Thoracic aorta (tissue), 2 donors: ENCODE measurements around the gene TCN2. TPM values are rescaled to one million over a fixed set of nuclear protein-coding genes. Genes with fewer than 3 reads are reported as not detected.
A peak's percentile ranks its signal among the peaks of the same experiment; 100 is the strongest.

ENCODE experiments used
- ATAC-seq: fragments of 150-250 bp; one replicate; pipeline ENCODE4 v1.8.0; 2017; ENCODE audit warnings: low read depth; ENCODE audit not compliant: insufficient number of reproducible peaks, low FRiP score
- DNase-seq: peaks from one replicate; pipeline ENCODE4 v3.0.0-alpha.2; 2020; ENCODE audit warnings: low spot score
- H3K27ac ChIP-seq, 2 donors: fragments of 200-600 bp; sonication (generic); 1 replicate in 1 of 2; 2 replicates in 1 of 2; pipeline ENCODE4 v1.5.1; 2016; ENCODE audit warnings: mild to moderate bottlenecking in 2 of 2, moderate library complexity in 2 of 2
- H3K27me3 ChIP-seq: fragments of 200-600 bp; sonication (generic); replicated peaks from 2 replicates; pipeline ENCODE4 v1.6.0; 2016; ENCODE audit warnings: mild to moderate bottlenecking; ENCODE audit not compliant: insufficient read depth
- H3K36me3 ChIP-seq: fragments of 200-600 bp; sonication (generic); one replicate; pipeline ENCODE4 v1.5.1; 2016
- H3K4me1 ChIP-seq, 2 donors: fragments of 200-600 bp; sonication (generic); 1 replicate in 1 of 2; 2 replicates in 1 of 2; pipeline versions ENCODE4 v1.5.1 to v1.6.0; 2016; ENCODE audit warnings: low read depth in 2 of 2, mild to moderate bottlenecking in 1 of 2; ENCODE audit not compliant: control insufficient read depth in 1 of 2
- H3K4me3 ChIP-seq: fragments of 200-600 bp; sonication (generic); 2 replicates; pipeline ENCODE4 v1.5.1; 2016; ENCODE audit warnings: mild to moderate bottlenecking
- H3K9me3 ChIP-seq: fragments of 200-600 bp; sonication (generic); 2 replicates; pipeline ENCODE4 v1.5.1; 2016
- total RNA-seq, 2 donors: library from RNA; depleted of rRNA; stranded (reverse); fragments of >200 nt; gene quantifications; one replicate each; pipeline versions ENCODE4 v1.1.0 to v1.2.3, GENCODE V29; 2016
- TF ChIP-seq, protein P1 (sequence below): fragments of 200-600 bp; sonication (generic); IDR thresholded peaks from one replicate; pipeline ENCODE4 v1.5.1; 2019; ENCODE audit warnings: antibody characterized with exemption

The TCN2 gene
- total RNA-seq, 2 donors from 2014 or later, result 33.9 to 82.0 TPM

DNA sequence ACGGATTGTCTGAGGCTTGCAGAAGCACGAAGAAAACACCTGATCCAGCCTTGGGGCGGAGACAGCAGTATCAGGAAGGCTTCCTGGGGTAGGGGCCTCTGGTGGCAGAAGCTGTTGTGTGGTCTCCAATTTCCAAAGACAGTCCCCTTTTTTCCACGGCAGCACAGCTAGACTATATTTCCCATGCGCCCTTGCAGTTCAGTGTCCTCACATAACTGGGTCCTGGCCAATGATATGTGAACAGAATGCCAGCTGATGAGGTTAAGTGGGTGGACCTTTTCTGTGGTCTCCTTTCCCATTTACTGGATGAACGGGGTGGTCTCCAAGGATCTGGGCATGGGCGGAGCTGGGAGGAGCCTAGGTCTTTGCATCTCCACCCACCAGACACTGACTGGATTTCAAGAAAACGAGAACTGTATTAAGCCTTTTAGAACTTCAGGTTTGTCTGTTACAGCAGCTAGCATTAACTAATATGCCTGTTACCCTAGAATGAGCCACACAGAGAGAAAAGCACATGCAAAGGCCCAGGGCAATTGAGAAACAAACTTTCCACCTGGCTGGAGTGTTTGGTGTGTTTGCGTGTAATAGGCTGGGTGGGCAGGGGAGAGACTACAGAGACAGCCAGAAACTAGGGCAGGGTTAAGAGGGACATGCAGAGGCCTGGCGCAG is 38.7 kb upstream of the TCN2 start:
- no peaks in the 10 kb centered on the region for H3K9me3 ChIP-seq
- TF ChIP-seq, protein P1, sequence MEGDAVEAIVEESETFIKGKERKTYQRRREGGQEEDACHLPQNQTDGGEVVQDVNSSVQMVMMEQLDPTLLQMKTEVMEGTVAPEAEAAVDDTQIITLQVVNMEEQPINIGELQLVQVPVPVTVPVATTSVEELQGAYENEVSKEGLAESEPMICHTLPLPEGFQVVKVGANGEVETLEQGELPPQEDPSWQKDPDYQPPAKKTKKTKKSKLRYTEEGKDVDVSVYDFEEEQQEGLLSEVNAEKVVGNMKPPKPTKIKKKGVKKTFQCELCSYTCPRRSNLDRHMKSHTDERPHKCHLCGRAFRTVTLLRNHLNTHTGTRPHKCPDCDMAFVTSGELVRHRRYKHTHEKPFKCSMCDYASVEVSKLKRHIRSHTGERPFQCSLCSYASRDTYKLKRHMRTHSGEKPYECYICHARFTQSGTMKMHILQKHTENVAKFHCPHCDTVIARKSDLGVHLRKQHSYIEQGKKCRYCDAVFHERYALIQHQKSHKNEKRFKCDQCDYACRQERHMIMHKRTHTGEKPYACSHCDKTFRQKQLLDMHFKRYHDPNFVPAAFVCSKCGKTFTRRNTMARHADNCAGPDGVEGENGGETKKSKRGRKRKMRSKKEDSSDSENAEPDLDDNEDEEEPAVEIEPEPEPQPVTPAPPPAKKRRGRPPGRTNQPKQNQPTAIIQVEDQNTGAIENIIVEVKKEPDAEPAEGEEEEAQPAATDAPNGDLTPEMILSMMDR, result no peak
- no peaks in the 10 kb centered on the region for H3K27me3 ChIP-seq
- ATAC-seq (no peak), DNase-seq (no peak)
- no peaks in the 10 kb centered on the region for H3K4me1 ChIP-seq
- no peak overlapping the region for H3K27ac ChIP-seq
- no peaks in the 10 kb centered on the region for H3K36me3 ChIP-seq
- no peak overlapping the region for H3K4me3 ChIP-seq

DNA sequence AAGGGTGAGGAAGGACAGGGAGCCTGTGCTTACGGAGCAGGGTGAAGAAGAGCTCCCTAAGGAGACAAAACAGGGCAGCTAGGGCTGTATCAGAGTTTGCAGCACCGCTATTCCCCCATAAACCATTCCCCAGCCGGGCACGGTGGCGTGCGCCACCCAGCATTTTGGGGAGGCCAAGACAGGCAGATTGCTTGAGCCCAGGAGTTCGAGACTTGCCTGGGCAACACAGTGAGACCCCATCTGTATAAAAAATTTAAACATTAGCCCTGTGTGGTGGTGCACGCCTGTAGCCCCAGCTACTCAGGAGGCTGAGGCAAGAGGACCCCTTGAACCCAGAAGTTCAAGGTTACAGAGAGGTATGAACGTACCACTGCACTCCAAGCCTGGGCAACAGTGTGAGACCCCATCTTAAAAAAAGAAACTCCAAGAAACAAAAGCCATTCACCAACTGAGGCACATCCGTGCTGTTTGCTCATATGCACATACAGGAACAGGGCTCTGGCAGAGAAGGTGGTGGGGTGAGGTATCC is 37.2 kb upstream of the TCN2 start:
- Histone ChIP-seq H3K27me3 (no peaks in the 10 kb centered on the region), H3K27ac (no peak overlapping the region), H3K4me1 (peaks cover 1 to 11% of the 10 kb centered on the region in 2 donors), H3K36me3 (no peaks in the 10 kb centered on the region), H3K4me3 (no peak overlapping the region), H3K9me3 (no peaks in the 10 kb centered on the region)
- no peak for DNase-seq
- TF ChIP-seq, protein P1, result no peak
- no peak for ATAC-seq

DNA sequence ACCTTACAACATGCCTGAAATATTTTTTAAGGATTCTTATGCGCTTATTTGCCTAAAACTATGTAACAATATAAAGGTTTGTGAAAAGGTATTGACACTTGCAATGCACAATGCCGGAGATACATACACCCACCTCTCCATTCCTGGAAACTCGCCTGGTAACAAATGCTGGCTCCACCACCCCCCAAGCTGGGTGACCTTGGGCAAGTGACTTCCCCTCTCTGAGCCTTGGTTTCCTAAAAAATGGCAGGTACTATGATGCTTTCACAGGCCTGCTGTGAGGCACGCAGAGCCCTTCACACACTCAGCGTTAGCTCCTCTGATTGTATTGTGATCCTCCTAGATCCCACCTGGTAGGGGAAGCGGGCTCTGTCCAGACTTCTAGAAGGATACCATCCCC is 34.8 kb upstream of the TCN2 start:
- Histone ChIP-seq H3K4me3 (no peak overlapping the region), H3K27me3 (no peaks in the 10 kb centered on the region), H3K36me3 (peaks cover 11% of the 10 kb centered on the region), H3K4me1 (peaks cover 12 to 28% of the 10 kb centered on the region in 2 donors), H3K27ac (no peak overlapping the region), H3K9me3 (no peaks in the 10 kb centered on the region)
- TF ChIP-seq, protein P1, result no peak
- ATAC-seq (no peak), DNase-seq (no peak)

DNA sequence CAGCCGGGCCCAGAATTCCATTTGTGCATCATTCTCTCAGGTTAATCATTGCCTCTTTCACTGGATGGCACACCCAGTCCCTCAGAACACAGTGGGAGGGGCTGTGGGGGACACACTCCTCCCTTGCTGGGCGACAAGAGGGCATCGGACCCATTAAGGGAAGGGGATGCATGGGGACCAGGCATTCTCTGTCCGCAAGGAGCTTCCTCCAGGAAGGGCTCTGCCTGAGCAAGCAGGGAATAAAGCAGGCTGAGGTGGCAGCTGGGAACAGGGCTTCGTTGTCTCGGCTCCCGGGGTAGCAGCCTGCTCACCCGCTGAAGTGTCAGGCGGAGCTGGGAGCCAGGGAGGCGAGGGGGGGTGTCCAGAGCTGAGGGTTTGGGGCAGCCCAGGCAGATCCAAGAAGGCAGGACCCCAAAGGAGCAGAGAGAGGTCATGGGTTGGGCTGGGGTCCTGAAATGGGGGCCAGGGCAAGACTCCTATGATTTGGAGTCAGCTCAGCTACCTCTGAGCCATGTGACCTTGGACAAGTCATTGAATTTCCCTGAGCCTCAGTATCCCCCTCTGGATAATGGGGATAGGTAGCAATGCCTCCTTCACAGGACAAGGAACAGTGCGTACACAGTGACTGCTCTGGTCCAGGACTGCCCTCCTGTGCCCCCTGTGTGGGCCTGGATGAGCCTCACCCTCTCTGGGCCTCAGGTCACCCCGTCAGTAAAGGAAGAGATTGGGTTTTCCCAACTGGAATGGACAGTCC is 34.0 kb upstream of the TCN2 start:
- no peaks in the 10 kb centered on the region for H3K9me3 ChIP-seq
- TF ChIP-seq, protein P1, result no peak
- no peak overlapping the region for H3K4me3 ChIP-seq
- H3K4me1 ChIP-seq, result peaks cover 12 to 28% of the 10 kb centered on the region in 2 donors
- no peaks in the 10 kb centered on the region for H3K27me3 ChIP-seq
- ATAC-seq (no peak), DNase-seq (no peak)
- H3K27ac ChIP-seq, result peak overlapping the region in 1 of 2 donors; percentile 69
- H3K36me3 ChIP-seq, result peaks cover 19% of the 10 kb centered on the region

DNA sequence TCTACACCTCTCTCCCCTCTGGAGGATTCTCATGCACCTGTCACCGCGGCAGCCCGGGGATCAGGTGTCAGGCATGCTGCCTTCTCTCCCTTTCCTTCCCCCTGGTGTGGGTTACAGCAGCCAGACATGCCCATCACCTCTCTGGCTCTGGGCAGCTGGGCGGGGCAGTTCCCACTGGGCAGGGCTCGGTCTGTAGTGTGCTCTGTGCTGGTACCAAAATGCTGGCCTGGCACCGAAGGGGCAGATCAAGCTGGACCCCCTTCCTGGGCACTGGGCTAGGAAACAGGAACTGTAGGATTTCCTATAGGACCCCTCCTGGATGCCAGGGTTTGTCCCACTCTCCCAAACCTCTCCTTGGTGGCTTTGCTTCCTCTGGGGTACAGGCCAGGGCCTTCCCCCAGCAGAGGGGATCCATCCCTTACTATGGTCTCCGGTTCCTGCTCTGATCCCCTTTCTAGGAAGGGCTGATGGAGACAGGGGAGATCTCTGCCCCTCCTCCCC is 33.3 kb upstream of the TCN2 start:
- TF ChIP-seq, protein P1, result no peak
- H3K27ac ChIP-seq, result peak overlapping the region in 1 of 2 donors; percentile 69
- ATAC-seq, result no peak
- H3K4me3 ChIP-seq, result no peak overlapping the region
- H3K9me3 ChIP-seq, result no peaks in the 10 kb centered on the region
- H3K36me3 ChIP-seq, result peaks cover 25% of the 10 kb centered on the region
- peaks cover 12 to 28% of the 10 kb centered on the region in 2 donors for H3K4me1 ChIP-seq
- no peaks in the 10 kb centered on the region for H3K27me3 ChIP-seq
- DNase-seq, result no peak
